Coronary artery (tissue), 2 donors: ENCODE results near the gene PPIP5K2.
"Not testable (repeated sequence)": the region's sequence is repeated elsewhere in the genome, so short reads cannot be mapped to it uniquely, and the experiment has no call there.

Source experiments
- DNase-seq: peaks from one replicate; pipeline ENCODE4 v3.0.0-alpha.2; 2017; ENCODE audit warnings: low spot score
- H3K27ac ChIP-seq, 2 donors: fragments of 200-600 bp; sonication (generic); one replicate each; pipeline ENCODE4 v1.5.1; 2016 to 2019
- H3K4me3 ChIP-seq: fragments of 200-600 bp; sonication (generic); 2 replicates; pipeline ENCODE4 v1.5.1; 2016; ENCODE audit warnings: mild to moderate bottlenecking, moderate library complexity
- TF ChIP-seq, protein P1 (sequence below): fragments of 200-600 bp; sonication (generic); IDR thresholded peaks from one replicate; pipeline ENCODE4 v1.5.1; 2019; ENCODE audit warnings: antibody characterized with exemption

The PPIP5K2 gene

DNA sequence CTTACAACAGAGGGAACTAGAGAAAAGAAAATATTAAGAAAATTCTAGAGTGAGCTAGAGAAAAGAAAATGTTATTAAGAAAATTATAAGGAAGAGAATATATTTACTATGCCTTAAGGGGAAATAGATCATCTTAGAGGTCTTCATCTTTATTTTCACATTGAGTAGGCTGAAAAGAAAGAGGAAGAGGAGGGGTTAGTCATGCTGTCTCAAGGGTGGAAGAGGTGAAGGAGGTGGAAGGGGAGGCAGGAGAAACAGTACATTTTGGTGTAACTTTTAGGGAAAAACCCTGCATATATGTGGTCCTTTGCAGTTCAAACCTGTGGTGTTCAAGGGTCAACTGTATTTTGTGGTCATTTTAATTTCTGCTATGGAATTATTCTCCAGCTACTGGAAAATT, 46.6 kb downstream of the PPIP5K2 start:
- Histone ChIP-seq H3K4me3 (no peak overlapping the region), H3K27ac (no peak overlapping the region)
- TF ChIP-seq, protein P1, sequence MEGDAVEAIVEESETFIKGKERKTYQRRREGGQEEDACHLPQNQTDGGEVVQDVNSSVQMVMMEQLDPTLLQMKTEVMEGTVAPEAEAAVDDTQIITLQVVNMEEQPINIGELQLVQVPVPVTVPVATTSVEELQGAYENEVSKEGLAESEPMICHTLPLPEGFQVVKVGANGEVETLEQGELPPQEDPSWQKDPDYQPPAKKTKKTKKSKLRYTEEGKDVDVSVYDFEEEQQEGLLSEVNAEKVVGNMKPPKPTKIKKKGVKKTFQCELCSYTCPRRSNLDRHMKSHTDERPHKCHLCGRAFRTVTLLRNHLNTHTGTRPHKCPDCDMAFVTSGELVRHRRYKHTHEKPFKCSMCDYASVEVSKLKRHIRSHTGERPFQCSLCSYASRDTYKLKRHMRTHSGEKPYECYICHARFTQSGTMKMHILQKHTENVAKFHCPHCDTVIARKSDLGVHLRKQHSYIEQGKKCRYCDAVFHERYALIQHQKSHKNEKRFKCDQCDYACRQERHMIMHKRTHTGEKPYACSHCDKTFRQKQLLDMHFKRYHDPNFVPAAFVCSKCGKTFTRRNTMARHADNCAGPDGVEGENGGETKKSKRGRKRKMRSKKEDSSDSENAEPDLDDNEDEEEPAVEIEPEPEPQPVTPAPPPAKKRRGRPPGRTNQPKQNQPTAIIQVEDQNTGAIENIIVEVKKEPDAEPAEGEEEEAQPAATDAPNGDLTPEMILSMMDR, result no peak
- DNase-seq, result no peak

DNA sequence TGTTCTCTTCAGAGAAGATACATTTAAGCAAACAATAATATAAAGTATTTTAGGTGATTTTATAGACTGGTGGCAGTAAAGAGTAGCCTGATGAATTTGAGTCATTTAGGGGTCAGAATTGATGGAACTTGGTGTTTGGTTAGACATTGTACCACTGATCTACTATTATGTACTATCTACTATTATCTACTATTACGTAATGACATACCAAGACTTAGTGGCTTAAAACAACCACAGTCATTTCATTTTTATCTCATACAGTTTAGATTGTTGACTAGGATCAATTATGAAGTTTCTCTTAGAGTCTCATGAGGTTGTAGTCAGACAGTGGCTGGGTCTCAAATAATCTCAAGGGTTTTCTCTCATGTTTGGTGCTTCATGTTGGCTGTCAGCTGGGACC, 54.0 kb downstream of the PPIP5K2 start:
- no peak overlapping the region for H3K27ac ChIP-seq
- no peak for DNase-seq
- TF ChIP-seq, protein P1, result no peak
- H3K4me3 ChIP-seq, result no peak overlapping the region

DNA sequence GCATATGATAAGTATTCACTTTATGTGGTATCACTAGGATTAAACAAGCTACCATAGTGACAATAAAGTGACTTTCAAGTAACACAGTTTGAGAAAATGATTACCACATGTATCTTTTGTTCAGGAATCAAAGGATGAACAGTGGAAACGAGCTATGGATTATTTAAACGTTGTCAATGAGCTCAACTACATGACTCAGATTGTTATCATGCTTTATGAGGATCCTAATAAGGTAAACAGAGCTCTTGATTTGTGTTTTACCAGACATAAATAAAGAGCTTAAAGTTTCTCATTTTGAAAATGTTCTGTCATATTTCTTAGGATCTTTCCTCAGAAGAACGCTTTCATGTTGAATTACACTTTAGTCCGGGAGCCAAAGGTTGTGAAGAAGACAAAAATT, 57.4 kb downstream of the PPIP5K2 start:
- no peak overlapping the region for H3K4me3 ChIP-seq
- TF ChIP-seq, protein P1, result no peak
- H3K27ac ChIP-seq, result no peak overlapping the region
- DNase-seq, result no peak

DNA sequence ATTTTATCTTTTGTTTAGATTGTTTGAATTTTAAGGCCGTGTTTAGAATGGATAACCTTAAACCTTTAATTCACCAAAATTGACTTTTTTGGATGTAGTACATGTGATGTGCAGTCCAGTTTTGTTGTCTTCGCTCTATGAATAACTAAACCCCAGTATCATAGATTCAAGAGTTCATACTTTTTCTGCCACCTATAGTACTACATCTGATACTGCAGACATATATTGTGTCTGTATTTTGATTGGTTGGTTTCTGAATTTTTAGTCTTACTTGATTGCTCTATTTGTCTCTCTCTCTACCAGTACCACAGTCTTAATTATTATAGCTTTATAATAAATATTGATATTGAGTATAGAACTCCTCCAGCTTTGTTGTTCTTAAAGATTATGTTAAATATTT, 58.1 kb downstream of the PPIP5K2 start:
- no peak overlapping the region for H3K27ac ChIP-seq
- TF ChIP-seq, protein P1, result no peak
- H3K4me3 ChIP-seq, result no peak overlapping the region
- DNase-seq, result no peak

DNA sequence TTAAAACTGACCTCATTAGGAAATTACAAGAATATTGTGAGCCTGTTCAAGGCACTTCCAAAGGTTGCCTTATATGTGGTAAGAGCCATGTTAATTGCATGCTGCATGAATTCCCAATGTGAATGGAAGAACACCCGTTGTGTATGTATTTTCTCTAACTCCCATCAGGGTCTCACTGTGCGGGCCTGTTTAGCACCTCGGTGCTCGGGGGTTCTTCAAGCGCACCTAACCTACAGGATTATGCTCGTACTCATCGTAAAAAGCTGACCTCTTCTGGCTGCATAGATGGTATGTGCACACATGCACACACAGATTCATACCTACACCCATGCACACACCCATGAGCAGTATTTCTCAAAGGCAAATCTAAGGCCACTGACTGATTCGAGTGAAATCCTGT, 66.1 kb downstream of the PPIP5K2 start:
- H3K27ac ChIP-seq, result no peak overlapping the region
- no peak for DNase-seq
- TF ChIP-seq, protein P1, result no peak
- H3K4me3 ChIP-seq, result no peak overlapping the region

DNA sequence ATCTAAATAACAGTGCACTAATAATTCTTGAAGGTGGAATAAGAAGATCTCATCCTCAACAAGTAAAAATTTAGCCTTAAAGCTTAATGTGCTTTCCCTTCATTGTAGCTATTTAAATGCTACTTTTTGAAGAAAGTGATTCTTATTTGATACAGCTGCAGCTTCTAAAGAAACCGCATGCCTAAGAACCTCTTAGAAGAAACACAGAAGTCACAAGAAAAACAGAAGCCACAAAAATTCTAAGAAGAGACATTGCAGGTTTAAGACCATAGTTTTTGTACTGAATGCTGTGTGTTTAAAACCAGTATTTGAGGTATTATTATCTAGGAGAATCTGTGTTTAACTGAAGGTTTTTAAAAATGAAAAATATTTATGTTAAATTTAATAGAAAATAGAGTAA, 68.3 kb downstream of the PPIP5K2 start:
- DNase-seq, result no peak
- H3K4me3 ChIP-seq, result no peak overlapping the region
- TF ChIP-seq, protein P1, result no peak
- no peak overlapping the region for H3K27ac ChIP-seq

DNA sequence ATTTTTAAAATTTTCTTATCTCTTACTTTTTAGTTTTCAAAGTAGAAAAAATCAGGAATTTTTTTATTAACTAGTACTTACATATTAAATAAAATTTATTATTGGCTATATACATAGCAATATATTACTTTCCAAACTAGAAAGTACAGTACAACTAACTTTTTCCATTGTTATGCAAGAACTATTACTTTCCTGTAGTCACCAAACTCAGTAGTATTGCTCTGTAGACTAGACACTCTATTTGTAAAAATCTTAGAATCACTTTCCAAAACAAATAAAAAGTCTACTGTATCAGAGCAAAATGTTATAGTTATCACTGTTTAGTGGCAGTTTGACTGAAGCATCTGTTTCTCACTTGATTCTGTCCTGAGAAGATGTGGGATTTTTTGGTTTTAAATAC, 83.1 kb downstream of the PPIP5K2 start:
- TF ChIP-seq, protein P1, result no peak
- Histone ChIP-seq H3K4me3 (no peak overlapping the region), H3K27ac (no peak overlapping the region)
- no peak for DNase-seq

DNA sequence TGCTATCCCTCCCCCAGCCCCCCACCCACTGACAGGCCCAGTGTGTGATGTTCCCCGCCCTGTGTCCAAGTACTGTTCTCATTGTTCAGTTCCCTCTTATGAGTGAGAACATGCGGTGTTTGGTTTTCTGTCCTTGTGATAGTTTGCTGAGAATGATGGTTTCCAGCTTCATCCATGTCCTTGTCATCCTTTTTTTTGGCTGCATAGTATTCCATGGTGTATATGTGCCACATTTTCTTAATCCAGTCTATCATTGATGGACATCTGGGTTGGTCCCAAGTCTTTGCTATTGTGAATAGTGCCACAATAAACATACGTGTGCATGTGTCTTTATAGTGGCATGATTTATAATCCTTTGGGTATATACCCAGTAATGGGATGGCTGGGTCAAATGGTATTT, 84.9 kb downstream of the PPIP5K2 start:
- not testable (repeated sequence) for DNase-seq, H3K4me3 ChIP-seq, H3K27ac ChIP-seq
